NCI-H446 (cell line): ENCODE data around the gene MICU2.
A peak's percentile ranks its signal among the peaks of the same experiment; 100 is the strongest.

Experiments
- DNase-seq, 2 experiments: peaks; one replicate each; lab custom pipeline; 2025; lab: John Stamatoyannopoulos, UW

Gene MICU2

GRCh38 chr13:21546372-21546771, 57.6 kb downstream of the MICU2 start:
- DNase-seq: no peak

GRCh38 chr13:21544515-21544914, 59.5 kb downstream of the MICU2 start:
- DNase-seq: no peak

DNA sequence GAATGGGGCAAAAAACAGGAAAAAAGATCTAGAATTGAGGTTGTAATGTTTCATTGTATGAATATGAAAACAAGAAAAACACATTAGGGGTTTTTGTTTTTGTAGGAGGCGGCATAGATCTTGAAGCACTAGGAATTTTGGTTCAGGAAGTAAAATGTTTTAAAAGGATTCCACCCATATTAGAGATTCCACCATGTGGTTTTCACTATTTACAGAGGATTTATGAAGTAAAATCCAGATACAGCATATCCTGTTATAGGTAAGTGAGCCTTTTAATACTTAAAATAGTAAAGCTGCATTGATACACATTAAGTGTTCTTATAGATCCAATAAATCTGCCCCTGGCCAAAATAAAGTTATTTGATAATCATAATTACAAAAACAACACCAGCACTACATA, 61.4 kb downstream of the MICU2 start:
- DNase-seq: no peak

DNA sequence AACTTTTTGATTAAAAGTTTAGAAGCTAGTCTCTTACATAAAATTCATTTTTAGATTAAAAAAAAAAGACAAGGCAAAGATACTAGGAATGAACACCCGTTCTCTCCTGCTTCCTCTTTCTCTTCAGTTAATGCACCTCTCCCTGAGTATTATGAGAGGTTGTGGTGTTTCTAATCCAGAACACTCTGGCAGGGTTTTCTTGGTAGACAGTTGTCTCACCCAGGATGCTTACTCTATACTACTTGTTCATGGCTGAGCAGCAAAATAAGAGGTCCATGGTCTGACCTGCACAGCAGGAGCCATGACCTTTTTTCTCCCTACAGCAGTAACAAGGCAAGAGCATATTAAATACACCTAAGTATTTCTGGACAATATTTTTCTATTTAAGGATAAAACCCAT, 62.0 kb downstream of the MICU2 start:
- no peak for DNase-seq

- no peak for DNase-seq
These were observed 62.7 kb downstream of the MICU2 start for GRCh38 chr13:21541271-21541670.

DNA sequence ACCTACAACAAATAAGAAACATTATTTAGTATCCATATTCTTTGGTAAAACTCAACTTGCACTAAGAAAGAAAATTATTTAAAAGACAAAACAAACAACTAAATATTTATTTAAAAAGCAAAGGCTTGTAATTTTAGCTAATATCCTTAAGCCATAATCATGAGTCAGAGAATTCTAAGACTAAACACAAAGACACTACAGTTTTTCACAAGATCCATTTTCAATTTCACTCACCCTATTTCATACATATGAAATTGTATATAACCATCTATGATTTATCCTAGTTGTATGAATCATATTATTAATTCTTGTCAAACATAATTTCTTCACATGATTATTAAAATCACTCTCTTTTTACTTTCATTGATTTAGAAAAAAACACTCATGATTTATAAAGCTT, 64.3 kb downstream of the MICU2 start:
- no peak for DNase-seq

DNA sequence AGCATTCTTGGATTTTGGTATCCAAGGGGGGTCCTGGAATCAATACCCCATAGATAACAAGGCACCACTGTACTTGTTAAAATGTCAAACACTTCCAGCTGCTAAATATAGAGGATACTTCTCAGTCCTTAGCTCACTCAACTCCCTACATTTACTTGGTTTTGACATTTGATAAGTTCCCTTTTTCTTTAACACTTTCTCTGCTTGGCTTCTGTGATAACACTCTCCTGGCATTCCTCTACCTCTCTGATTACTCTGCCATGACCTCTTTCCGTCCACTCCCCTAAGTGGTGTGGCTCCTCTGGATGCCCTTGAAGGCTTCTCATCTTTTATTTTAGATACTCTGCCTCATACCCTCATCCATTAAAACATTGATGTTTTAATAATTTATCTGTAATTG, 65.2 kb downstream of the MICU2 start:
- no peak for DNase-seq

DNA sequence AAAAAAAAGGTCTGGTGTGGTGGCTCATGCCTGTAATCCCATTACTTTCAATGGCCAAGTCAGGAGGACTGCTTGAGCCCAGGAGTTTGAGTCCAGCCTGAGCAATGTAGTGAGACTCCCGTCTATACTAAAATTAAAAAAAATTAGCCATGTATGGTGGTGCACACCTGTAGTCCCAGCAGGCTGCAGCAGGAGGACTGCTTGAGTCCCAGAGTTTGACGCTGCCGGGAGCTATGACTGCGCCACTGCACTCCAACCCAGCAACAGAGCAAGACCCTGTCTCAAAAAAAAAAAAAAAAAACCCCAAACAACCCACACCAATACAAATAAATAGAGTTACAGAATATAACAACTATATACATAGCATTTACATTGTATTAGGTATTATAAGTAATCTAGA, 65.7 kb downstream of the MICU2 start:
- DNase-seq: no peak

DNA sequence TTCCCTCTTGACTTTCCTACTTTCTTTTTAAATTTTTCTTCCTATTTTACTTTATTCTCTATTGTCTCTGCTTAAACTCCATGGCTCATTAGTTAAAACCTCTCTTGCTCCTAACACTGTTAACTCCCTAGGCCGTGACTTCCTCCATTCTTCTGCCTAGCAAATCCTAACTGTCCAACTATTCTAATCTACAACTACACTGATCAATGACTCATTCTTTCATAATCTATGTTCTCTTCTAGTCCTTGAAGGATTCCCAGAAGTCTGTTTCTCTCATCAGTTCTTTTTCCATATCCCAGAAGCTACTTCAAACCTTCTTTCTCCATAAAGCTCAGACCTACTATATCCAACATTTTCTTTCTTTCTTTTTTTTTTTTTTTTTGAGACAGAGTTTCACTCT, 66.9 kb downstream of the MICU2 start:
- no peak for DNase-seq

GRCh38 chr13:21534760-21535159, 69.2 kb downstream of the MICU2 start:
- DNase-seq: no peak

DNA sequence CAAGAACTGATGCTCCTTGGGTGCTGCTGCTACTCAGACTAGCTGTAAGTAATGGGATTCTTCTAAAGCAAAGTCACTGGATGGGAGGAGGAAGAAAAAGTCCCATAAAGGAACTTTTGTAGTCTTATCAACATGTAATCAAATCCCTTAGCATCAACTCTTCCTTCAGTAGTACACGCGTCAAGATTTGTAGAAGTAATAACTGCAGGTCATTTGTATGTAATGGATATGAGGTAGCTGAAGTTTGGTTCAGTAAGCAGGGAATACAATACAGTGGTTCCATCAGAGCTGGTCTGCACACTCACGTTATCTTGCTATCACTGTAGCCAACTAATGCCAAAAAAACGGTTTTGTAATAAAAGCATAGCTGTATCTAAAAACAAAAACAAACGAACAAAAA, 72.5 kb downstream of the MICU2 start:
- DNase-seq: no peak

GRCh38 chr13:21530656-21531055, 73.3 kb downstream of the MICU2 start:
- no peak for DNase-seq

GRCh38 chr13:21529146-21529893, 74.7 kb downstream of the MICU2 start:
- peak in 1 of 2 experiments; percentile 22 for DNase-seq

GRCh38 chr13:21528616-21529015, 75.4 kb downstream of the MICU2 start:
- DNase-seq: no peak

- no peak for DNase-seq
These were observed 77.0 kb downstream of the MICU2 start for GRCh38 chr13:21526707-21527540.

- DNase-seq: no peak
These were observed 81.1 kb downstream of the MICU2 start for GRCh38 chr13:21522847-21523246.

DNA sequence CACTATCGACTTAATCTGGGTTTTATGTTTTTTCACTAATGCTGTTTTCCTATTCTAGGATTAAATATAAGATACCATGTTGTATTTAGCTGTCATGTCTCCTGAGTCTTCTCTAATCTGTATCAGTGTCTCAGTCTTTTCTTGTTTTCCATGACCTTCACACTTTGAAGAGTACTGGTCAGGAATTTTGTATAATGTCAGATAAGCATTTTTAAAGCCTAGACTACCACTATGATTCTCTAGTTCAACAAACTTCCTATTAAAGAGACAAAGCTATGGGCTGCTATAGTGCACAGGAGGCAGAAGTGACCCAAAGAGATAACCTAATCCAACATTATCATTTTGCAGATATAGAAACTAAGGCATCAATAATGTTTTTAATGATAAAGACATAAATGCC, 81.8 kb downstream of the MICU2 start:
- no peak for DNase-seq

GRCh38 chr13:21518617-21519144, 85.3 kb downstream of the MICU2 start:
- DNase-seq: no peak

GRCh38 chr13:21517576-21517975, 86.4 kb downstream of the MICU2 start:
- DNase-seq: no peak

DNA sequence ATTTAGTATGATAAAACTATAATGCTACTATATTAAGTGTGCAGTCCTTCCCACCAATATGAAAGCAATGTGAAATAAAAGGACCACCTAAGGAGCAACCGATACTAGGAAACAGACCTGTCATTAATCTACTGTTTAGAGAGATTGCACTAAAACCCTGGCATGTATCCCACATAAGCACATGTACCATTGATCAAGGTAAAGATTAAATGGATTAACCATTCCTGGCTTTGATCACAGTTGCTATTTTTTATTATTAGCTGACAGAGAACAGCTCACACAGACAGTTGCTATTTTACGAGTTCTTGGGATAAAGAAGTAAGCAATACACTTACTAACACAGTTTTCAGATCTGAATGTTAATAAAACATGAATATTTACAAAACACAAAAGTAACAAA, 87.2 kb downstream of the MICU2 start:
- no peak for DNase-seq

GRCh38 chr13:21511849-21512248, 92.1 kb downstream of the MICU2 start:
- DNase-seq: no peak

DNA sequence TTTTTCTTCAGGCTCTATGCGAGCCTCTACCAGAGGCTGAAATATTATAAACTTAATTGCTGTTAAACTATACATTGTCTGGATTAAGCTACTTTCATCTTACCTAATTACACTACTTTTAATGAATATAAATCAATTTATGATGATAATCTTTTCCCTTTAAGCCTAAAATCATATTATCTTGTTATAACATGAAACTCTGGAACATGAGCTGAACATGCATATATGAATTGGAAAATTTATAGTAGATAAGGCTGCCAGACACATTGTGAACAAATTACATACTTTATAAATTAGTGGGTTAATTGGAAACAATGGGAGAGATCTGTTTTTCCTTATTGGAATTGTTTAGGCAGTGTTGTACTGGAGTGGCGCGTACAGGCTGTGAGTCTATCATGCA, 99.6 kb downstream of the MICU2 start:
- no peak for DNase-seq

- DNase-seq: no peak
These were observed 102.3 kb downstream of the MICU2 start for GRCh38 chr13:21501686-21502085.
